ENCODE measurements around the gene BCL11B.

Gene BCL11B

DNA sequence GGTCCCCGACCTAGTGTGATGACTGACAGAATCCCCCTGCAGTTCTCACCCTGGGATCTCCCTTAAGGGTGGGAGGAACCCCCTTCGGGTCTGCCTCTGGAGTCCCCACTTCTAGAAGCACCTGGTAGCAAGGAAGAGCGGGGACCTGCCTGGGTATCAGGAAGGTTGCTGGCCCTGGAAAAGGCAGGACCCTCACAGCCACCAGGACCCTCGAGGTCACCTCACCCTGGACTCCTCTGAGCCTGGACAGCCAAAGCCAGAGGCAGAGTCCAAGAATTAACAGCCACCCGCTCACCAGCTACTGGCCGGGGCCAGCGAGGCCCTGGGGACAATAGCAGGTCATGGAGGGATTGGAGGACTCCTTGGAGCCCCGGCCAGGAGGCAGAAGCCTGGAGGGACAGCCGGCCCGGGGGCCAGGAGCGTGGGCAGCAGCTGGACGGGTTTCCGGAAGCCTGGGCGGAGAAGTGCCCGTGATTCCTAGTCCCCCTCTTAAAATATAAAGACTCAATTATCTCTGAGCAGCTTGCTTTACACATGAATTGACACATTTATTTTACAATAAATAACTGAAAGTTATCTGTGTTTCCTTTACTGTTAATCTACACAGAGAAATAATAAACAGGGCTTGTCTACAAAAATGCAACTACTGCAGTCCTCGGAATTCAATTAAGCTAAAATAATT lies 17.5 kb downstream of the BCL11B start:
- no peak for DNase-seq (ENCODE audit: low read depth)

DNA sequence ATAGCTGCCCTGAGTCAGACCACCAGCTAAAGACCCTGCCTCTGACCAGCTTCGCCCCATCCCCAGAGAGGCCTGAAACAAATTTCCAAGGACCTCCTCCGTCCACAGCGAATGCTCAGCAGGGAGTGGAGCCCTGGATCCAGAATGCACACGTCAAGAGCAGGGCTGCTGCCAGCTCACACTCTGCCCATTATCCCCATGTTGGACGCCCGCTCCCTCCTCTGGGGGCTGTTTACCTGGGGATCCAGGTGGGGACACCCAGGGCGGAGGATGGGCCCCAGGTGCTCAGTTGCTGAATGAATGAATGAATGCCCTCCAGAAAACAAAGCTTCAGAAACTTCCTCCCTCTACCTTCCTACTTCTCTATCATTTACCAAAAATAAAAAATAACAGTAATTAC lies 18.1 kb downstream of the BCL11B start:
- DNase-seq (ENCODE audit: low read depth): no peak

GRCh38 chr14:99252940-99253868 lies 18.8 kb downstream of the BCL11B start:
- no peak for DNase-seq (ENCODE audit: low read depth)

GRCh38 chr14:99252443-99252939 lies 19.5 kb downstream of the BCL11B start:
- no peak for DNase-seq (ENCODE audit: low read depth)

DNA sequence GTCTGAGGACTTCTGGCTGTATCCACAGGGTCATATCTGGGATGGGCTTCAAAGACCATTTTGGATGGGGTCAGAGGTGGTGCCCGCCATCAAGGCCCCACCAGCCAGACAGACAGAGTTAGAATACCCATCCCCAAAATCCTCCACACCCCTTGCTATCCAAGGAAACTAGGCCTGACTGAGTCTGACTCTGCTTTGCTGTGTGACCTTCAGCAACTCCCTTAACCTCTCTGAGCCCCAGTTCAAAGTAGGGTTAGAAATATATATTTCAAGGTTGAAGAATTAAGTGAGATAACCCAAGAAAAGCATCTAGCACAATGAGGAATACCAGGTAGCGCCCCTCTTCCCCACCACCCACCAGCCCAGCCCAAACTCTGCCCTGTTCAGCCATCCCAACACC lies 20.3 kb downstream of the BCL11B start:
- DNase-seq (ENCODE audit: low read depth): no peak

DNA sequence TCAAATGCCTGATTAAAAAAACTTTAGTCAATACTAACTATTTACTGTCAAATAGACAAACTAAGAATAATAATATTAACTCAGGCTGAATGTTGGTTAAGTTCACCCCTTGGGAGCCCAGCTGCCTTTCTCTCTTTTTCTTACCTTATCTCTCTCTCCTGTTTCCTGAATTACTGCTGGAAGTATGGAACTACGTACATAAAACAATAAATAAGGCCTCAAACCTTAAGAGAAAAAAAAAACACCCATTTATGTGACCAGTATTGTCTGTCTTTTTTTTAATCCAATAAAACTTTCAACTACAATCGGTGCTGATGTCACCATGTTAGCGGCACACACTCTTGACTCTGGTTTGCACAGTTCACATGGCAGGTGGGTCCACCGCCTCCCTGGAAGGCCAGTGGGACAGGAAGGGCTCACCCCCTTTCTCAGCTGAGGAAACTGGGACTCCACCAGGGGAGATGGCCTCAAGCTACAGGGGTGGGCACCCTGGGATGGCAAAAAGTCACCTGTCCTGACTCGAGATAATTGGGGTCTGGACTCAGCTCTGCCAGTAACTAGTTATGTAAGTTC lies 21.3 kb downstream of the BCL11B start:
- no peak for DNase-seq (ENCODE audit: low read depth)

DNA sequence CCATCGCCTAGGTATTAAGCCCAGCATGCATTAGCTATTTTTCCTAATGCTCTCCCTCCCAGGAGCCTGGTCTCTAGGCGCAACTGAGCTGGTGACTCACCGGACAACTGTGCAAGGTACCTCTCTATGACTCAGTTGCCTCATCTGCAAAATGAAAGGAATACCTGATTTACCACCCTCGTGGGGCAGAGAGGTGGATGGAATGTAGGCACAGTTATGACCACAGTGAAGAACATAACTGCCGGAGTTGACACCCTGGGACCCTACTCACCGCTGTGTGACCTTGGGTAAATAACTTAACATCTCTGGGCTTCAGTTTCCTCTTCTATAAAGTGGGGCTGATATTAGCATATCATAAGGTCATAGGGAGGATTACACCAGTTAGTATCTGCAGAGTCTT lies 22.6 kb downstream of the BCL11B start:
- no peak for DNase-seq (ENCODE audit: low read depth)

GRCh38 chr14:99248761-99249171 lies 23.2 kb downstream of the BCL11B start:
- DNase-seq (ENCODE audit: low read depth): no peak

DNA sequence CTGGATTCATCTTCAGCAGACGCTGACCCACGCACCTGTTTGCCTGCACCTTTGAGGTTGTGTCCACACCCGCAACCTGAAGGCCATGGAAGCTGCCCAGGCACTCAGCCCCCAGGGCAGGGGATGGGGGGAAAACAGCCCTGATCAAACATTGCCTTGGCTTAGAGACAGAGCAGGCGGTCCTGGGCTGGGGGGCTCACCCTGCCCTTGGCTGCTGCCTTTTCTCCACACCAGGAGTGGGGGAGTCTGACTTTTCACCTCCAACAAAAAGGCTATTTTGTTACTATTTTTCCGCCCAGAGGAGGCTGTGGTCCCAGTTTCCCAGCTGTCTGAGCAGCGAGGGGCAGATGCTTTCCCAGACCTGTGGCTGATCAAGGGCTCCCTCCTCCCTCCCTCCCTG lies 24.2 kb downstream of the BCL11B start:
- no peak for DNase-seq (ENCODE audit: low read depth)

DNA sequence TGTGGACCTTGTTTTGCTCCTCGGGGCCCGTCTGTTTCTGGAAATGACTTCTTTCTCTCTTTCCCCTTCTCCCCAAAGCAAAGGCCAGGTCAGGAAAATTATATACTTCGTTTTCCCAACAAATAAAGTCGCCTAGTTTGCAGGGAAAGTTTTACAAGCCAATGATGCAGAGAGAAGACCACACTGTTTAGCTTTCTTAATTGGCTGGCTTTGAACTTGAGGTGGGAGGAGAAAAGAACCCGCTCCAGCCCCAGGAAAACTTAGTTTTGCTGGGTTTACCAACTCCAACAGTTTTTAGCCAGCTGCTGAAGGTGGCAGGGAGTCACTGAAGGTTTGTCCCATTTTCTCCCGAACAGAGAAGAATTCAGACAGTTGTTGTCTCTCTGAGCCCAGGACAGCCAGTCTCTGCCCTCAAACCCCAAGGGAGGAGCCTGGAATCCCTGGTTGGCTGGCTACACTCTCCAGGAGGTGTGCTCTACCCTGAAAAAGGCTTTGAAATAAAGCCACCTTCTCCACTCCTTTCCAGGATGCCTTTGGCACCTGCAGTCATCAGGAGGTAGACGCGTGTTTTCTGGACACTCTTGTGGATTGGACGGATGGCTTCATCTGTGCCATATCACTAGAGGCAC lies 24.8 kb downstream of the BCL11B start:
- DNase-seq (ENCODE audit: low read depth): no peak

DNA sequence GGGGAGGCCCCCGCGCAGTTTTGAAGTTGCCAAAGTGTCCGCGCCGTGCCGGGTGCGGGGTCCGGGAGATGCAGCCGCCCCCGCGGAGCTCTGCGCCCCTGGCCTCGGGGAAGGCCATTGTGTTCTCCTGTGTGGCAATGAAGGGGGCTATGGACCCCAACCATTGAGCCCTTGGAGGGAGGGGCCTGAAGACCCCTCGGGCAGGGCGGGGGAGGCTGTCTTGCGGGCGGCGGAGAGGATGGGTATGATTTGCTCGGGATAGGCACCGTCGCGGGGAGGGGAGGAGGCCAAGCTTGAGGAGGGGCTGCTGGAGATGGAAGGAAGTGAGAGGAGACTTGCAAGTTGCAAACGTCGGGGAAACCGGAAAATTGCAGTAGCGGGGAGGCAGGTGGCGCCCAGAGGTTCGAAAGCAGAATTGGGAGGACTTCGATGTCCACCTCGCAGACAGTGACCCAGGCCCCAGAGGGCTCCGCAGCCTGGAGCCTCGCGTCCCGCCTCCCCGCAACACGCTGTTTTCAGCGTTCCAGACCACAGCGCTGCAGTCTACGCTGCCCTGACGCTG lies 25.4 kb downstream of the BCL11B start:
- DNase-seq (ENCODE audit: low read depth): no peak

DNA sequence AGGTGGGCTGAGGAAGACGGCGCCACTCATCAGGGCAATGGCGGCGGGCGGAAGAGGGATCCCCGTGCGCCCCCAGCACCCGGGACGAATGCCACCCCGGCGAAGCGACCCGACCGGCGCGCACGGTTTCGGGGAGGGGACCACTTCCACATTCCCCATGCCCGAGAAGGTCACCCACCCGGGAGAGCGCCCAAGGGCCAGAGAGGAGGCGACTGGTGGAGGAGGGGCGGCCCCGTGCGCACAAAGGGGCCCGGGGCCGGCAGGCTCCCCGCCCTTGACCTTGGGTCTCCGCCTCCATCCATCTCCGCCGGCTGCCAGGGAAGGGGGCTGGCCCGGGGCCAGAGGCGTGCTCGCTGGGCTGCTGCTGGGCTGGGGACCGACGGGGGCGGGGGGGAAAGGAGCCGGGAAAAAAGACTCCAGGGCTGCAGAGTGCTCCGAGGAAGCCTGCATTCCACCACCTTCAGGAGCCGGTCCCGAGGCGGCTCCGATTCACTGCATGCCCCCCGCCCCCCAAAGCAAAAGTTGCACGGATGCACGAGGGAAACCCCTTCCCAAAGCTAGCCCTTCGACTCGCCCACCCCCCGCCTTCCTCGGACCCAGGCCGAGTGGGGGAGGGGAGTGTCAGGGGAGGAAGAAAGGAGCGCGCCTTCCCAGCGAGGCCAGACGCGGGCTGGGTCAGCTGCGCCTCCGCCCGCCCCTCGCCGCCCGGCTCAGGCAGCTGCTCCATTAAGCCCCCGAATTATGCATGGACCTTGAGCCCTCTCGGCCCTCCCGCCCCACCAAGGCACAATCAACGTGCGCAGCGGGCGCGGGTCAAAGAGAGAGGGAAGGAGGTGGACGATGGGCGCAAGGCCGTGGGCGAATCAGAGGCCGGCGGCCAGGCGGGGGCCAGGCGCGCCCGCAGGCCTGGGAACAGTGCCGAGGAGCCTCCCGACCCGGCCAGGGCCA lies 26.2 kb downstream of the BCL11B start:
- DNase-seq (ENCODE audit: low read depth): no peak

DNA sequence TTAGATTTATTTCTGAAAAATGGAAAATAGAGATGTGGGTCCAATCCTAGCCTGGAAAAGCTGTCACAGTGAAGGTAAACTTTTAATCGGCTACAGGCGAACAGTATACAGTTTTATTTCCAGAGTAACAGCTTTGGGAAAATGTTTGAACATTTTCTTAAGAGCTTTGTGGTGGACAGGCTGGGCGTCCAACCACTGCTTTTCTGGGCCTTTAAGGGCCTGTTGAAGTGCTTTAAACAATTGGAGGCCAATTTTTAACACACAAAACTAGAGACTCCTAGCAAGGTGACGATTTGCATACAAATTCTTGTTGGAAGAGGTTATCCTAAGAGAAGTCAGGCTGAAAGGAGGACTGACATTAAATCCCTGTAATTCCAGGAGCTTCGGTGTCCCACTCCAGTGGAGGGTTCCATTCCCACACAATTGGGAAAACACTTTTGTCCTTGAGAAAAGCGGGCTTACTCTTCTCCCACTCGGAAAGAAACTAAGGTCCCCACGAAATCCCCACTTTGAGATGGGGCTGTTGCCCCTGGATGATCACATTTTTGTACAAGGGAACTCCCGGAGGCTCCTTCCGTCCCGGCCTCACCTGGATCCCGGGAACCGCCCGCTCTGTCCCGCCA lies 26.9 kb downstream of the BCL11B start:
- DNase-seq (ENCODE audit: low read depth): no peak

DNA sequence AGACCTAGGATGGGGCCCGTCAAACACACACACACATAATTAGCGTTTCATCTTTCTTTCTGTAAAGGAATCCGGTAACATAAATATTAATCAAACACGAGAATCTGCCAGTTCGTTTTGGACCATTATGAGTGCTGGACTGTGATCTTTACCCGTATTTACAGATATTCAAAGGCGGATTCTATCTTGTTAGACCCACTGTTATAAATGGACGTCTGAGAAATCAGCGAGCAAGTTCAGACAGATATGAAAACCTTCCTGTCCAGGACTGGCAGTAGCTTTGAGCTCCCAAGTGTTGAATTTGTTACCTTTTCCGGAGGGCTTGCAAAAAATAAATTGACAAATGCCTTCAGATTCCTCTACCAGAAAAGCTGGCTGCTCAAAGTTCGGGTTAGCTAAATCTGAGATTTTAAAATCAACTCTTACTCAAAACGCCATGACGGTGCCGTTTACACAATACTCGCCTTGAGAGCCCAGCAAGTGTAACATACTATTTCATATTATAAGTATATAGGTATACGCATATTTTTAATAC lies 27.6 kb downstream of the BCL11B start:
- no peak for DNase-seq (ENCODE audit: low read depth)

DNA sequence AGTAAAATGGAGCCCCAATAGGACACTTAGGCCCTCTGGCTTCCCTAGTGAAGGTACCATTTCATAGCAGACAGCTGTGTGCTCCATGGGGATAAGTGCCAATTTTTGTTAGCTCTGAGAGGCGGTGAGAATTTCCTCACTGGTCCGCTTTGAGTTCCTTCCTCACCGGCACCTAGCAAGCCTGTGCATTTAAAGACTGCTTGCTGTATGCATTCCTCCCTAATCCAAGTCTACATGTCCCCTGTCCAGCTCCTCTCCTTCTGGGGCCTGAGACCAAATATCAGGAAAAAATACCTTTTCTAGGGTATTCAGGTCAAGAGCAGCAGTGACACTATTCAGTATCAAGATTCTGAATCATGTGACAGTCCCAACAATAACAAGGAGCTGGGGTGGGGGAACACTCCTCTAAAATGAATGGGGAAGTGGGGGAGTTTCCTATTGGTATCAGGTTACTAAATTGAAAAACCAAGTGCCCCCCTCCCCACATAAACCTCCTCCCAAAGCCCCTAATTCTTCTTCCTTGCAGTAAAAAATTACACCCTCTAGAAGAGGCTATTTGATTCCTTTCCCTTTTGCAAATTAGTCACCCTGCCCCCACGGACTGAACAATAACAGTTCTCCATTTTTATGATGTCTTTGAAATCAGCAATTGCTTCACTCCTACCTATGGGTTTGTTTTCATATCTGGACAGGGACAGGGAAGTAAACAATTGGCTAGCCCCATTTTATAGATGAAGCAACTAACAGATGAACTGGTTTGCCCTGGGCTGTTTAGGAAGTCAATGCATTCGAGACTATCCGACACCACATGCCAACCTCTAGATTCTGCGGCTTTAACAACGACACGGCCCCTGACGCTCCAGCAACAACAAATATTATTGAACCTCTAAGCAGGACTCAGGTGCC lies 28.9 kb downstream of the BCL11B start:
- DNase-seq (ENCODE audit: low read depth): no peak

DNA sequence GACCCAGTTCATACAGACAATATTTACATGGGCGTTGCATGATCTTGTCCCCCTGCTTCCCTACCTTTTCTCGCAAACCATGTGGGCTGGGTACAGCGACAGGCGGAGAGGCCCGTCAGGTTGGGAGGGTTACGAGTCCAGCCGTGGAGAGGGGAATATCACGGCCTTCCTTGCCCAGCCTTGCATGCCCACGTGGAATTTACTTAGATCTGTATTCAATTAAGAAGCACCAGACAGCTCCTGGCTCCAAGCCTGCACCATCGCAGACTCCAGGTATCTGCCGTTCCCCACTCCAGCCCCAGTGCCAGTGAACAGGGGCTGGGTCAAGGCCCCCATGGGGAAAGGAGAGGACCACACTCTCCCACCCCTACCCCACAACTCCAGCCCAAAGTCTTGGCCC lies 29.8 kb downstream of the BCL11B start:
- DNase-seq (ENCODE audit: low read depth): no peak

DNA sequence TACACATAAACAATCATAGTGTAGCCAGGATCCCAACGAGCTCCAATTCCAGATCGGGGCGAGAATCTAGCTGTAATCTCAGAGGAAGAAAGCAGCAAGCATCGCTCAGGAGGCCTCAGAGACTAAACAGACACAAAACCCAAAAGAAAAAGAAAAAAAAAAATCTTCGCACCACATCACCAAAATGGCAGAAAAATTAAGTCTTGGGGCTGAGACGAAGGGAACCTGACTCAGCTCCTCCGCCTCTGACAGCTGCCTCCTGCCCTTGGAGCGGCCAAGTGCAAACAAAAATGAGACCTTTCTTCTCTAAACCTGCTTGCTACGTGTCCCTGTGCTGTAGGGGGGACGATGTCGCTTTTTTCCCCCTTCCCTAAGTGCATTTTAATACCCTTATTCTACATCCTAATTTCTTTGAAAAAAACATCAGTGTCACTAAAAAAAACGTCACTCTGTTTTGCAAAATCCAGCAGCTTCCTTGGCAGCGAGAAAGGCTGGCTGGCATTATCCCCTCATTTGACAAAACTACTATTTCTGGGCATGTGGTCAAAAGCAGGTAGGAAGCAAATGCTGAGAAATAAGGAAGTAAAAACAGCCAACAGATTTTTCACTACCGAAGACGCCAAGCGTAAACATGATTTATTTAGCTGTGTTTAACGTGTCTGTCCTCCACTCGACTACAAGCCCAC lies 30.5 kb downstream of the BCL11B start:
- no peak for DNase-seq (ENCODE audit: low read depth)

DNA sequence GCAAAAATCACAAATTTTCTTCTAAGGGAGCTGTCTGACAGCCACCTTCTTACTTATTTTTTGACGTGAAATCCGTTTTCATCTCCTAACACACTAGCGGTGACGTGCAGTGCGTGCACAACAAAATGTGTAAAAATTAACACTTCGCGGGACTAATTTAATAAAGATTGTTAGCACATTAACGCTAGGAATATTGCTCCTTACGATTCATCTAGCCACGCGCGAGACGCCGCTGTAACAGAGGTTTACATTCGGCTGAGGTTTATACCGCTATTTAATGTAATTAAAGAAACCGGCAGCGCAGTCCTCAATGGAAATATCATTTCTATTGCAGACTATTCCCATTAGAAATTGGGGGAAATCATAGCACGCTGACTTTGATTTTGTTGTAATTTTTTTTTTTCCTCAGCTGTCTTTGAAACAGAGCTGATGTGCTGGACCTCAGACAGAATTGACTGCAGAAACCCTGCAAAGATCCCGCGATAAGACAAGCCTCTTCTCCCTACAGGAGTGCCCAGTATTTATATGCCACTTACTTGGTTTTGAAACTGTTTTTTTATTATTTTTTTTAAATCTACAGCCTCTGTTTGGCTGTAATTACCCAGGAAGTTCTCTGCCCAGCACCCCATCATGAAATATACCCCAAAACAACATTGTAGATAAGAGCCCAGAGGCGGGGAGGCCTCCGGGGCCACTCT lies 31.2 kb downstream of the BCL11B start:
- no peak for DNase-seq (ENCODE audit: low read depth)

All from CMK (cell line).